Ascending aorta (tissue), 2 donors: ENCODE data around the gene TBCB. TPM values are rescaled to one million over a fixed set of nuclear protein-coding genes. Genes with fewer than 3 reads are reported as not detected.

Experiments
- DNase-seq, 2 donors: peaks; one replicate each; pipeline ENCODE4 v3.0.0-alpha.2; 2019; ENCODE audit warnings: low spot score in 2 of 2
- H3K27ac ChIP-seq, 2 donors: fragments of 200-600 bp; sonication (generic); one replicate each; pipeline ENCODE4 v1.5.1; 2016 to 2017; ENCODE audit warnings: mild to moderate bottlenecking in 1 of 2
- H3K27me3 ChIP-seq: fragments of 200-600 bp; sonication (generic); one replicate; pipeline ENCODE4 v1.5.1; 2017
- H3K36me3 ChIP-seq, 2 donors: fragments of 200-600 bp; sonication (generic); one replicate each; pipeline ENCODE4 v1.5.1; 2016
- H3K4me1 ChIP-seq, 2 donors: fragments of 200-600 bp; sonication (generic); one replicate each; pipeline ENCODE4 v1.5.1; 2016 to 2017; ENCODE audit warnings: mild to moderate bottlenecking in 1 of 2
- H3K4me3 ChIP-seq, 2 donors: fragments of 200-600 bp; sonication (generic); one replicate each; pipeline ENCODE4 v1.5.1; 2016 to 2017; ENCODE audit warnings: mild to moderate bottlenecking in 1 of 2
- H3K9me3 ChIP-seq, 2 donors: fragments of 200-600 bp; sonication (generic); one replicate each; pipeline ENCODE4 v1.5.1; 2016
- CTCF ChIP-seq, 3 experiments: fragments of 200-600 bp in 2 of 3; fragments of 450-650 bp in 1 of 3; sonication (generic) in 2 of 3; IDR thresholded peaks; one replicate each; pipeline ENCODE4 v1.5.1; 2016 to 2019; ENCODE audit warnings: antibody characterized with exemption in 3 of 3, mild to moderate bottlenecking in 1 of 3, moderate library complexity in 1 of 3
- intact Hi-C: fragments of 100-400 bp; cut with DNase I; formaldehyde crosslinking; loops from one replicate; pipeline ENCODE4 v1.15.1; 2023
- total RNA-seq: library from RNA; depleted of rRNA; stranded (reverse); fragments of >200 nt; gene quantifications from one replicate; pipeline ENCODE4 v1.1.0, GENCODE V29; 2016

Gene TBCB
- total RNA-seq, 1 donor from 2014 or later = 129 TPM

GRCh38 chr19:36093687-36094086 lies 21.6 kb upstream of the TBCB start:
- H3K27ac ChIP-seq = no peak overlapping the region
- TF ChIP-seq CTCF (IDR thresholded peaks at IDR 0.05) = no peak

GRCh38 chr19:36097036-36097435 lies 18.2 kb upstream of the TBCB start:
- Histone ChIP-seq H3K36me3 (no peaks in the 10 kb centered on the region), H3K27ac (no peak overlapping the region), H3K27me3 (no peaks in the 10 kb centered on the region), H3K4me1 (no peaks in the 10 kb centered on the region), H3K4me3 (no peak overlapping the region), H3K9me3 (no peaks in the 10 kb centered on the region)
- no peak for DNase-seq
- intact Hi-C loops = no loop called here
- no peak for TF ChIP-seq CTCF (IDR thresholded peaks at IDR 0.05)

More at GRCh38 chr19:36093687-36094086, 21.6 kb upstream of the TBCB start:
- Histone ChIP-seq H3K9me3 (no peaks in the 10 kb centered on the region), H3K27me3 (no peaks in the 10 kb centered on the region), H3K4me1 (no peaks in the 10 kb centered on the region), H3K4me3 (no peak overlapping the region), H3K36me3 (no peaks in the 10 kb centered on the region)
- intact Hi-C loops = no loop called here
- no peak for DNase-seq

GRCh38 chr19:36099166-36099785 lies 16.0 kb upstream of the TBCB start:
- Histone ChIP-seq H3K4me3 (no peak overlapping the region), H3K27me3 (no peaks in the 10 kb centered on the region), H3K4me1 (no peaks in the 10 kb centered on the region), H3K27ac (no peak overlapping the region), H3K9me3 (no peaks in the 10 kb centered on the region), H3K36me3 (no peaks in the 10 kb centered on the region)
- intact Hi-C loops = no loop called here
- DNase-seq = no peak
- TF ChIP-seq CTCF (IDR thresholded peaks at IDR 0.05) = no peak

- intact Hi-C loops = no loop called here
- no peak for TF ChIP-seq CTCF (IDR thresholded peaks at IDR 0.05)
- Histone ChIP-seq H3K27me3 (no peaks in the 10 kb centered on the region), H3K4me1 (no peaks in the 10 kb centered on the region), H3K9me3 (no peaks in the 10 kb centered on the region), H3K36me3 (no peaks in the 10 kb centered on the region), H3K27ac (no peak overlapping the region), H3K4me3 (no peak overlapping the region)
- DNase-seq = no peak
Observed at GRCh38 chr19:36100476-36100875, 14.8 kb upstream of the TBCB start.

GRCh38 chr19:36101550-36102327 lies 13.5 kb upstream of the TBCB start:
- intact Hi-C loops = no loop called here
- no peak for DNase-seq
- no peaks in the 10 kb centered on the region for H3K27me3 ChIP-seq
- no peaks in the 10 kb centered on the region for H3K9me3 ChIP-seq
- TF ChIP-seq CTCF (IDR thresholded peaks at IDR 0.05) = no peak
- no peaks in the 10 kb centered on the region for H3K36me3 ChIP-seq
- no peak overlapping the region for H3K27ac ChIP-seq
- no peak overlapping the region for H3K4me3 ChIP-seq
- no peaks in the 10 kb centered on the region for H3K4me1 ChIP-seq
